OCI-LY3 (cell line): Measurements from ENCODE around the gene NOL11.
"Not testable (repeated sequence)": the region's sequence is repeated elsewhere in the genome, so short reads cannot be mapped to it uniquely, and the experiment has no call there.

Experiments
- H2AFZ ChIP-seq: fragments of 200-600, 300-600 bp; shearing (Covaris generic); 2 replicates; pipeline ENCODE4 v1.6.0; 2014; ENCODE audit warnings: antibody characterized with exemption, low read depth, low read length
- H3K27ac ChIP-seq: fragments of 200-600, 300-600 bp; sonication (generic); 2 replicates; pipeline ENCODE4 v1.5.1; 2014; ENCODE audit warnings: mild to moderate bottlenecking, low read length, moderate library complexity, mixed read lengths
- H3K27me3 ChIP-seq: fragments of 200-600, 300-600 bp; sonication (generic); 2 replicates; pipeline ENCODE4 v1.6.1; 2014; ENCODE audit warnings: low read depth, low read length, mixed read lengths
- H3K36me3 ChIP-seq: fragments of 200-600, 300-600 bp; sonication (generic); replicated peaks from 2 replicates; pipeline ENCODE3; 2014; ENCODE audit warnings: low read depth, low read length, mixed read lengths
- H3K4me1 ChIP-seq: fragments of 300-600, 200-600 bp; sonication (generic); 2 replicates; pipeline ENCODE4 v1.6.1; 2014; ENCODE audit warnings: low read length, mixed read lengths
- H3K4me2 ChIP-seq: fragments of 200-600, 300-600 bp; sonication (generic); 2 replicates; pipeline ENCODE4 v1.6.1; 2014; ENCODE audit warnings: low read length, mixed read lengths
- H3K4me3 ChIP-seq: fragments of 300-600, 200-600 bp; sonication (generic); 2 replicates; pipeline ENCODE4 v1.5.1; 2014; ENCODE audit warnings: antibody characterized with exemption, mild to moderate bottlenecking, low read length, moderate library complexity
- H3K79me2 ChIP-seq: fragments of 300-600, 200-600 bp; shearing (Covaris generic); 2 replicates; pipeline ENCODE4 v1.6.1; 2014; ENCODE audit warnings: mild to moderate bottlenecking, low read length, mixed read lengths
- H3K9ac ChIP-seq: fragments of 300-600, 200-600 bp; shearing (Covaris generic); 2 replicates; pipeline ENCODE4 v1.6.0; 2014; ENCODE audit warnings: mild to moderate bottlenecking, low read length, moderate library complexity
- H3K9me3 ChIP-seq: fragments of 200-600, 300-600 bp; shearing (Covaris generic); 2 replicates; pipeline ENCODE4 v1.6.1; 2014; ENCODE audit warnings: low read length, mixed read lengths; ENCODE audit not compliant: insufficient read depth
- H4K20me1 ChIP-seq: fragments of 200-600, 300-600 bp; sonication (generic); 2 replicates; pipeline ENCODE4 v1.6.1; 2016; ENCODE audit warnings: low read length, mixed read lengths; ENCODE audit not compliant: insufficient read depth
- CTCF ChIP-seq: fragments of 200-600, 300-600 bp; sonication (generic); IDR thresholded peaks from 2 replicates; pipeline ENCODE4 v1.5.1; 2014; ENCODE audit warnings: antibody characterized with exemption, low read length, low read depth
- EZH2phosphoT487 ChIP-seq: fragments of 200-600 bp; shearing (Covaris generic); IDR thresholded peaks from 2 replicates; pipeline ENCODE4 v1.6.1; 2018; ENCODE audit warnings: antibody characterized with exemption, mixed run types, low read depth

Gene NOL11

GRCh38 chr17:67746704-67747571, 29.2 kb downstream of the NOL11 start:
- H2AFZ ChIP-seq: no peak overlapping the region
- no peaks in the 10 kb centered on the region for H3K27me3 ChIP-seq
- H3K9ac ChIP-seq: no peak overlapping the region
- peaks cover 48% of the 10 kb centered on the region for H3K36me3 ChIP-seq
- H3K9me3 ChIP-seq: no peaks in the 10 kb centered on the region
- no peak overlapping the region for H3K4me2 ChIP-seq
- no peaks in the 10 kb centered on the region for H4K20me1 ChIP-seq
- no peak for TF ChIP-seq CTCF
- no peak for TF ChIP-seq EZH2phosphoT487
- no peak overlapping the region for H3K4me3 ChIP-seq
- H3K4me1 ChIP-seq: no peaks in the 10 kb centered on the region
- H3K27ac ChIP-seq: no peak overlapping the region
- no peaks in the 10 kb centered on the region for H3K79me2 ChIP-seq

- peaks cover 40% of the 10 kb centered on the region for H3K36me3 ChIP-seq
- no peaks in the 10 kb centered on the region for H3K27me3 ChIP-seq
- TF ChIP-seq EZH2phosphoT487 (no peak), CTCF (no peak)
- no peaks in the 10 kb centered on the region for H3K79me2 ChIP-seq
- no peaks in the 10 kb centered on the region for H3K4me1 ChIP-seq
- no peak overlapping the region for H3K9ac ChIP-seq
- H3K4me2 ChIP-seq: no peak overlapping the region
- no peak overlapping the region for H2AFZ ChIP-seq
- no peaks in the 10 kb centered on the region for H3K9me3 ChIP-seq
- no peaks in the 10 kb centered on the region for H4K20me1 ChIP-seq
- H3K4me3 ChIP-seq: no peak overlapping the region
- no peak overlapping the region for H3K27ac ChIP-seq
Observed at GRCh38 chr17:67747681-67748235, 30.0 kb downstream of the NOL11 start.

- TF ChIP-seq CTCF (no peak), EZH2phosphoT487 (no peak)
- Histone ChIP-seq H3K4me1 (no peaks in the 10 kb centered on the region), H4K20me1 (no peaks in the 10 kb centered on the region), H3K36me3 (peaks cover 35% of the 10 kb centered on the region), H3K9me3 (no peaks in the 10 kb centered on the region), H3K9ac (no peak overlapping the region), H3K27me3 (no peaks in the 10 kb centered on the region), H3K4me3 (no peak overlapping the region), H3K27ac (no peak overlapping the region), H2AFZ (no peak overlapping the region), H3K79me2 (no peaks in the 10 kb centered on the region), H3K4me2 (no peak overlapping the region)
Observed at GRCh38 chr17:67750067-67750466, 32.3 kb downstream of the NOL11 start.

DNA sequence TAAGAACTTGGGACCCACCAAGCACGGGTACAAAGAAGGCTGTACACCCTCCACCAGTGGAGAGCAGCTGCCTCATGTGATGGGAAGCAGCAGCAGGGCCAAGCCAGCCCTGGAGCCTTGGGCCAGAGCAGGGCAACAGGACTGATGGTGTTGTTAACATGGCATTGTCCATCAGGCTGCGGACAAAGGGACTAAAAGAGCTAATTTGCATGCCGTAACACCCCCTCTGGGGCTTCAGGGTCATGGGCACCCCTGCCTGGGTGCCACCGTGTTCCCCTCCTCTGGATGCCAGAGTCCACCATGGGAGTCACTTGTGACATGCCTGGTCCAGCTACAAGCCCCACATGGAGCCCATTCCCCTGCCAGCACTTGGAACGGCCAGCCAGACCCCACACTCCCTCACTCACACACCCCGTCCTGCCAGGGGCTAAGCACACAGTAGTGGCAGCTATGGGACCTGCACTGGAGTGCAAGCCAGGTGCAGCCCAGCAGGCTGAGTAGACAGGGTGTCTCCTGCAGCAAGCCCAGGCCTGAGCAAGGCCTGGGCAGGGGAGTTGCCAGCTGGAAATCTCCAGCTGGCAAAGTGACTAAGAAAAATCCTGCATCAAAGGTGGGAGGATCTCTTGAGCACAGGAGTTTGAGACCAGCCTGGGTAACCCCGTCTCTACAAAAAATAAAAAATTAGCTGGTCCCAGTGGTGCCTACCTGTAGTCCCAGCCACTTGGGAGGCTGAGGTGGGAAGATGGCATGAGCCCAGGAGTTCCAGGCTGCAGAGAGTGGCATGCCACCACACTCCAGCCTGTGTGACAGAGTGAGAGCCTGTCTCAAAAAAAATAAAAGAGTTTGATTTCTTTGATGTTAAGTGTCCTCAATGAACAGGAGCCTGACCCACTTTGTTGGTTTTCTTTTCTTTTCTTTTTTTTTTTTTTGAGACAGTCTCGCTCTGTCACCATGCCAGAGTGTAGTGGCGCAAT, 33.7 kb downstream of the NOL11 start:
- no peaks in the 10 kb centered on the region for H3K79me2 ChIP-seq
- no peak overlapping the region for H3K4me3 ChIP-seq
- TF ChIP-seq EZH2phosphoT487 (no peak), CTCF (no peak)
- H3K9ac ChIP-seq: no peak overlapping the region
- no peaks in the 10 kb centered on the region for H3K27me3 ChIP-seq
- no peak overlapping the region for H2AFZ ChIP-seq
- H3K9me3 ChIP-seq: no peaks in the 10 kb centered on the region
- peaks cover 31% of the 10 kb centered on the region for H3K36me3 ChIP-seq
- no peak overlapping the region for H3K27ac ChIP-seq
- no peak overlapping the region for H3K4me2 ChIP-seq
- no peaks in the 10 kb centered on the region for H4K20me1 ChIP-seq
- H3K4me1 ChIP-seq: no peaks in the 10 kb centered on the region

DNA sequence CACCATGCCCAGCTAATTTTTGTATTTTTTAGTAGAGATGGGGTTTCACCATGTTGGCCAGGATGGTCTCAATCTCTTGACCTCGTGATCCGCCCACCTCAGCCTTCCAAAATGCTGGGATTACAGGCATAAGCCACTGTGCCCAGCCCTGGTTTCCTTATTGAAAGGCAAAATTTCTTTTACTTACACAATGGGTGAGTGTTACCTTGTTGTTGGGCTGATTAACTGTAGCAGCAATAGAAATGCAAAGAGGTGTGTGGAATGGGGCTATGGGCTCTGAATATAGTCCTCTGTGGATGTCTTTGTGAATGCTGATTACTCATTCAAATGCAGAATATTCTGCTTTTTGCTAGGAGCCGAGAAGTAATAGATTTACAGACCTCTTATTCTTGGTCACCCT, 34.4 kb downstream of the NOL11 start:
- H3K79me2 ChIP-seq, H3K4me3 ChIP-seq, H3K27ac ChIP-seq, H3K9me3 ChIP-seq, H3K4me2 ChIP-seq, H3K4me1 ChIP-seq, H3K9ac ChIP-seq, H4K20me1 ChIP-seq, H2AFZ ChIP-seq, H3K27me3 ChIP-seq: not testable (repeated sequence)
- peaks cover 31% of the 10 kb centered on the region for H3K36me3 ChIP-seq
